Measurements from ENCODE around the gene CCDC88C.
"Not testable (repeated sequence)": the region's sequence is repeated elsewhere in the genome, so short reads cannot be mapped to it uniquely, and the experiment has no call there.

Gene CCDC88C

GRCh38 chr14:91412939-91413338 lies 4.7 kb downstream of the CCDC88C start:
- H3K4me1 ChIP-seq (ENCODE audit: low read depth, poor library complexity, severe bottlenecking) = peaks cover 39% of the 10 kb centered on the region
- peaks cover 83% of the 10 kb centered on the region for H3K79me2 ChIP-seq (ENCODE audit: insufficient read depth, low read depth)
- no peak overlapping the region for H3K9ac ChIP-seq
- no peaks in the 10 kb centered on the region for H4K20me1 ChIP-seq (ENCODE audit: insufficient read depth)
- H3K4me3 ChIP-seq (IDR thresholded peaks at IDR 0.05; ENCODE audit: insufficient read depth, low read depth, low read length) = no peak overlapping the region
- no peaks in the 10 kb centered on the region for H3K36me3 ChIP-seq (ENCODE audit: insufficient read depth)
- no peaks in the 10 kb centered on the region for H3K27me3 ChIP-seq (ENCODE audit: insufficient read depth, low read depth)
- H3K4me2 ChIP-seq = no peak overlapping the region
- H2AFZ ChIP-seq (ENCODE audit: low read depth) = no peak overlapping the region
- TF ChIP-seq, protein P1, sequence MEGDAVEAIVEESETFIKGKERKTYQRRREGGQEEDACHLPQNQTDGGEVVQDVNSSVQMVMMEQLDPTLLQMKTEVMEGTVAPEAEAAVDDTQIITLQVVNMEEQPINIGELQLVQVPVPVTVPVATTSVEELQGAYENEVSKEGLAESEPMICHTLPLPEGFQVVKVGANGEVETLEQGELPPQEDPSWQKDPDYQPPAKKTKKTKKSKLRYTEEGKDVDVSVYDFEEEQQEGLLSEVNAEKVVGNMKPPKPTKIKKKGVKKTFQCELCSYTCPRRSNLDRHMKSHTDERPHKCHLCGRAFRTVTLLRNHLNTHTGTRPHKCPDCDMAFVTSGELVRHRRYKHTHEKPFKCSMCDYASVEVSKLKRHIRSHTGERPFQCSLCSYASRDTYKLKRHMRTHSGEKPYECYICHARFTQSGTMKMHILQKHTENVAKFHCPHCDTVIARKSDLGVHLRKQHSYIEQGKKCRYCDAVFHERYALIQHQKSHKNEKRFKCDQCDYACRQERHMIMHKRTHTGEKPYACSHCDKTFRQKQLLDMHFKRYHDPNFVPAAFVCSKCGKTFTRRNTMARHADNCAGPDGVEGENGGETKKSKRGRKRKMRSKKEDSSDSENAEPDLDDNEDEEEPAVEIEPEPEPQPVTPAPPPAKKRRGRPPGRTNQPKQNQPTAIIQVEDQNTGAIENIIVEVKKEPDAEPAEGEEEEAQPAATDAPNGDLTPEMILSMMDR (conservative IDR thresholded peaks at IDR 0.05; ENCODE audit: low read depth, low read length) = no peak
- no peak overlapping the region for H3K27ac ChIP-seq

DNA sequence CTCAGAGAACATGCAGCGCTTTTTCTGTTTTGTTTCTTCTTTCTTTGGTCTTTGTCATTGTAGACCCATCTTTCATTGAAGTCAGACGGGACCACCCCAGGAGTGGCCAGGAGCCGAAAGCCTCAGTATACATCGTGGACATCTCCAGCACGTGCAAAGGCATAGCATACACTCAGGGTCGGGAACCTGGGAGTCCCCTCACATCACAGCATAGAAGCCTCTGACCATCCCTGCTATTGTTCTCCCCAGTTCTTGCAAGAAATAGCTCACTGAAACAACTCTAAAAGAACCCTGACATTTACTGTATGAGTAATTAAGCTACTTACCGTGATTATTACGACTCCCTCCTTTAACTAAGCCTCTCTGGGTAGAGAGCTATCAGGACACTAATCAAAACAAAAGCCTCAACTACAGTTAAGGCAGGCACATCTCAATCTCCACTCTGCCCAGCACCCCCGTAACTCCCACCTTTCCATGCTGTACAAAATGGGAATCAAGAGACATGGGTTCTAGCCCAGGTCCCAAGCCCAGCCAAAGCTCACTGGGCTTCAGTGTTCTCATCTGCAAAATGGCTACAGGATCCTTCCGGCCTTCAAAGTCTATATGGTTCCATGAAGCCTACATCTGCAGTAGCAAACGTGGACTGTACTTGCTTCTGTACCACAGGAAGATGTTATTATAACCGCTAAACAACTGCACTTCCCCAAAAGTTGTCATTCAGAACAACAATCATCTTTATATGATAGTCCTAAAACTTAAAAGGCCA lies 6.7 kb downstream of the CCDC88C start:
- H4K20me1 ChIP-seq (ENCODE audit: insufficient read depth) = no peaks in the 10 kb centered on the region
- no peaks in the 10 kb centered on the region for H3K36me3 ChIP-seq (ENCODE audit: insufficient read depth)
- TF ChIP-seq, protein P1 (conservative IDR thresholded peaks at IDR 0.05; ENCODE audit: low read depth, low read length) = no peak
- H3K4me1 ChIP-seq (ENCODE audit: low read depth, poor library complexity, severe bottlenecking) = peaks cover 42% of the 10 kb centered on the region
- no peak overlapping the region for H3K4me3 ChIP-seq (IDR thresholded peaks at IDR 0.05; ENCODE audit: insufficient read depth, low read depth, low read length)
- H3K27me3 ChIP-seq (ENCODE audit: insufficient read depth, low read depth) = no peaks in the 10 kb centered on the region
- no peak overlapping the region for H2AFZ ChIP-seq (ENCODE audit: low read depth)
- no peak overlapping the region for H3K4me2 ChIP-seq
- no peak overlapping the region for H3K27ac ChIP-seq
- no peak overlapping the region for H3K9ac ChIP-seq
- peaks cover 91% of the 10 kb centered on the region for H3K79me2 ChIP-seq (ENCODE audit: insufficient read depth, low read depth)

- TF ChIP-seq, protein P1 (conservative IDR thresholded peaks at IDR 0.05; ENCODE audit: low read depth, low read length) = no peak
- Histone ChIP-seq H3K4me3 (IDR thresholded peaks at IDR 0.05; ENCODE audit: insufficient read depth, low read depth, low read length) (no peak overlapping the region), H3K79me2 (ENCODE audit: insufficient read depth, low read depth) (peaks cover 90% of the 10 kb centered on the region), H3K9ac (no peak overlapping the region), H3K27ac (no peak overlapping the region), H3K4me2 (0 out of 2 replicates have a peak overlapping the region, but pooled peaks have one; percentile 9), H3K36me3 (ENCODE audit: insufficient read depth) (no peaks in the 10 kb centered on the region), H2AFZ (ENCODE audit: low read depth) (no peak overlapping the region), H3K4me1 (ENCODE audit: low read depth, poor library complexity, severe bottlenecking) (peaks cover 35% of the 10 kb centered on the region), H4K20me1 (ENCODE audit: insufficient read depth) (no peaks in the 10 kb centered on the region), H3K27me3 (ENCODE audit: insufficient read depth, low read depth) (no peaks in the 10 kb centered on the region)
These were observed 7.5 kb downstream of the CCDC88C start for GRCh38 chr14:91409928-91410718.

- not testable (repeated sequence) for H3K4me2 ChIP-seq
These were observed 8.4 kb downstream of the CCDC88C start for GRCh38 chr14:91409240-91409639.

More at GRCh38 chr14:91409240-91409639, 8.4 kb downstream of the CCDC88C start:
- not testable (repeated sequence) for H3K27me3 ChIP-seq (ENCODE audit: insufficient read depth, low read depth); H2AFZ ChIP-seq (ENCODE audit: low read depth); H3K36me3 ChIP-seq (ENCODE audit: insufficient read depth); H4K20me1 ChIP-seq (ENCODE audit: insufficient read depth); H3K9ac ChIP-seq; H3K4me3 ChIP-seq (IDR thresholded peaks at IDR 0.05; ENCODE audit: insufficient read depth, low read depth, low read length); H3K27ac ChIP-seq
- H3K79me2 ChIP-seq (ENCODE audit: insufficient read depth, low read depth) = peaks cover 90% of the 10 kb centered on the region
- H3K4me1 ChIP-seq (ENCODE audit: low read depth, poor library complexity, severe bottlenecking) = peaks cover 26% of the 10 kb centered on the region

Measured in KMS-11 (cell line).